ENCODE data around the gene LAMA2. TPM values are rescaled to one million over a fixed set of nuclear protein-coding genes. Genes with fewer than 3 reads are reported as not detected.

Gene LAMA2
- total RNA-seq, 2 experiments from 2014 or later: 0.69 to 1.5 TPM

DNA sequence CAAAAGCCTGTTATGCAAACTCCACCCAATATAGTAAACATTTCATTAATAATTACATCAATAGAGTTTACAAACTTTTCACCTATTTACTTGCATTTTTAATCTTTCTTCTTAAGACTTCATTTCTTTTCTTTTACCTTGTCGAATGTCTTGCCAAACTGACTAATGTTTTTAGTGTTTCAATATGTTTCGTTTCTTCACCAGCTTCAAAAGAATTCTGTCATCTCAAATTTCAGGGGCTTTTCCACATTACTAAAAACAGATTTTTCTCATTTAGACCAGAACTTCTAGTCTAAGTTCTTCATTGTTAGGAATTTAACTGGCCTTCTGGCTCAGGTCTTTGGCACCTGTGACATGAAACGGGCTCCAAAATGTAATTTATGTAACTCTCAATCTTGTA, 630.5 kb downstream of the LAMA2 start:
- DNase-seq: no peak
- no peaks in the 10 kb centered on the region for H3K36me3 Mint-ChIP-seq (ENCODE audit: low read depth)
- TF ChIP-seq, protein P1, sequence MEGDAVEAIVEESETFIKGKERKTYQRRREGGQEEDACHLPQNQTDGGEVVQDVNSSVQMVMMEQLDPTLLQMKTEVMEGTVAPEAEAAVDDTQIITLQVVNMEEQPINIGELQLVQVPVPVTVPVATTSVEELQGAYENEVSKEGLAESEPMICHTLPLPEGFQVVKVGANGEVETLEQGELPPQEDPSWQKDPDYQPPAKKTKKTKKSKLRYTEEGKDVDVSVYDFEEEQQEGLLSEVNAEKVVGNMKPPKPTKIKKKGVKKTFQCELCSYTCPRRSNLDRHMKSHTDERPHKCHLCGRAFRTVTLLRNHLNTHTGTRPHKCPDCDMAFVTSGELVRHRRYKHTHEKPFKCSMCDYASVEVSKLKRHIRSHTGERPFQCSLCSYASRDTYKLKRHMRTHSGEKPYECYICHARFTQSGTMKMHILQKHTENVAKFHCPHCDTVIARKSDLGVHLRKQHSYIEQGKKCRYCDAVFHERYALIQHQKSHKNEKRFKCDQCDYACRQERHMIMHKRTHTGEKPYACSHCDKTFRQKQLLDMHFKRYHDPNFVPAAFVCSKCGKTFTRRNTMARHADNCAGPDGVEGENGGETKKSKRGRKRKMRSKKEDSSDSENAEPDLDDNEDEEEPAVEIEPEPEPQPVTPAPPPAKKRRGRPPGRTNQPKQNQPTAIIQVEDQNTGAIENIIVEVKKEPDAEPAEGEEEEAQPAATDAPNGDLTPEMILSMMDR (IDR thresholded peaks at IDR 0.05): no peak
- intact Hi-C loops (cut with micrococcal nuclease): no loop called here
- no peaks in the 10 kb centered on the region for H3K9me3 Mint-ChIP-seq
- H3K27me3 Mint-ChIP-seq: peaks cover 1% of the 10 kb centered on the region
- peaks cover 4% of the 10 kb centered on the region for H3K4me1 Mint-ChIP-seq (ENCODE audit: low read depth)
- ChIA-PET CTCF (interaction anchor here (2.4 to 3.0 kb wide), 2 partner anchors 12 to 15 kb away, joined by 11 to 14 read pairs; no protein-coding TSS in a partner anchor), POLR2A (no interaction called here)
- ATAC-seq: no peak
- no peak overlapping the region for H3K4me3 Mint-ChIP-seq
- H3K27ac Mint-ChIP-seq: no peak overlapping the region

DNA sequence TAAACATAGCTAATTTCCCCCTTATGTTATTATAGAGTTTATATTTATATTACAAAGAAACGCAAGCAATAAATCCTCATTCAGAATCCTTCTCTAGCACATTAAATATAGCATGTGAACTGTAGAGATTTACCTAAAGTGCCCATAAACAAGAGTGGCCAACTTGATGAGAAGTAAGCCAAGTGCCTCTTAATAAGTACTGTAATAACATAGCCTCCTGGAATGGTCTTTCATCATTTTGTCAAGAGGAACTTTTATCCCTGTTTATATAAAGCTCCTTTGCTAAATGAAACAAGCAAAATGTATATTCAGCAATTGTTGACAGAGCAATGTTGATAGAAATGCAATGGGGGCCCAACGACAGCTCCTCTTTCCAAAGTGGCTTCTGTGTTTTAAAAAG, 632.1 kb downstream of the LAMA2 start:
- ChIA-PET POLR2A (no interaction called here), CTCF (interaction anchor here (0.8 to 3.0 kb wide), 4 partner anchors 13 to 52 kb away, joined by 3 to 14 read pairs (median 12); no protein-coding TSS in a partner anchor)
- H3K4me3 Mint-ChIP-seq: no peak overlapping the region
- H3K27ac Mint-ChIP-seq: no peak overlapping the region
- intact Hi-C loops (cut with micrococcal nuclease): no loop called here
- ATAC-seq: no peak
- H3K27me3 Mint-ChIP-seq: no peaks in the 10 kb centered on the region
- DNase-seq: no peak
- peaks cover 4% of the 10 kb centered on the region for H3K4me1 Mint-ChIP-seq (ENCODE audit: low read depth)
- TF ChIP-seq, protein P1 (IDR thresholded peaks at IDR 0.05): no peak
- H3K9me3 Mint-ChIP-seq: no peaks in the 10 kb centered on the region
- no peaks in the 10 kb centered on the region for H3K36me3 Mint-ChIP-seq (ENCODE audit: low read depth)

DNA sequence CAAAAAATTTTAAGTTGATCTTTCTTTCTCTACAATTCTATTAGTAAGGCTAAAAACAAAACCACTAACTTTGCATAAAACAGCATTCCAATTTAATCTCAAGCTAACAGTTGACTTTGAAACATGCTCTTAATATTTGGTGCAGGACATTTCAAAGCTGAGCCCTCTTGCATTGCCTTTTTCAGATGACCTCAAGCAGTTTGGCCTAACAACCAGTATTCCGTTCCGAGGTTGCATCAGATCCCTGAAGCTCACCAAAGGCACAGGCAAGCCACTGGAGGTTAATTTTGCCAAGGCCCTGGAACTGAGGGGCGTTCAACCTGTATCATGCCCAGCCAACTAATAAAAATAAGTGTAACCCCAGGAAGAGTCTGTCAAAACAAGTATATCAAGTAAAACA, 633.1 kb downstream of the LAMA2 start:
- ATAC-seq: no peak
- H3K27me3 Mint-ChIP-seq: no peaks in the 10 kb centered on the region
- H3K36me3 Mint-ChIP-seq (ENCODE audit: low read depth): no peaks in the 10 kb centered on the region
- no peak overlapping the region for H3K27ac Mint-ChIP-seq
- TF ChIP-seq, protein P1 (IDR thresholded peaks at IDR 0.05): no peak
- intact Hi-C loops (cut with micrococcal nuclease): no loop called here
- ChIA-PET POLR2A (no interaction called here), CTCF (interaction anchor here (2.8 kb wide), 1 partner anchor 14 kb away, joined by 13 read pairs; no protein-coding TSS in a partner anchor)
- no peak for DNase-seq
- H3K4me3 Mint-ChIP-seq: no peak overlapping the region
- no peaks in the 10 kb centered on the region for H3K9me3 Mint-ChIP-seq
- peaks cover 2% of the 10 kb centered on the region for H3K4me1 Mint-ChIP-seq (ENCODE audit: low read depth)

DNA sequence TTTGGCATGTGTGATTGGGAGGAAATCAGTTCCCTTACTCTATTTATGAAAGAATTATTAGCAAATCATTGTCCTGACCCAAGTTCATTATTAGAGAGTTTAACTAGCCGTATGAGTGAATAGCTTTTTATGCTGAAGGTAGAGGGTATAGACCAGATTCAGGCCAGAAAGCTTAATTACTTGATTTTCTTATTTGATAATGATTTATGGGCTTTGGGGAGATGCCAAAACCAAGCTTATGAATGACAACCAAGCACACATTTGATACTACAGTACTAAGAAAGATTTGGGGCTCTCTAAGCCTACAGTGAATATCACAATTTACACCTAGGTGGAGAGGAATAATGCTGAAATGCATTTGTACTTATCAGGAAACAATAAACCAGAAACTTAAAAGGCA, 633.8 kb downstream of the LAMA2 start:
- no peaks in the 10 kb centered on the region for H3K36me3 Mint-ChIP-seq (ENCODE audit: low read depth)
- DNase-seq (no peak), ATAC-seq (no peak)
- H3K4me3 Mint-ChIP-seq: no peak overlapping the region
- ChIA-PET POLR2A (interaction anchor here (0.7 kb wide), 1 partner anchor 58 kb away, joined by 3 read pairs; no protein-coding TSS in a partner anchor), CTCF (interaction anchor here (1.0 to 2.8 kb wide), 4 partner anchors 13 to 51 kb away, joined by 3 to 13 read pairs (median 5); no protein-coding TSS in a partner anchor)
- H3K27ac Mint-ChIP-seq: no peak overlapping the region
- intact Hi-C loops (cut with micrococcal nuclease): no loop called here
- no peaks in the 10 kb centered on the region for H3K27me3 Mint-ChIP-seq
- no peaks in the 10 kb centered on the region for H3K9me3 Mint-ChIP-seq
- TF ChIP-seq, protein P1 (IDR thresholded peaks at IDR 0.05): no peak
- peaks cover 4% of the 10 kb centered on the region for H3K4me1 Mint-ChIP-seq (ENCODE audit: low read depth)

DNA sequence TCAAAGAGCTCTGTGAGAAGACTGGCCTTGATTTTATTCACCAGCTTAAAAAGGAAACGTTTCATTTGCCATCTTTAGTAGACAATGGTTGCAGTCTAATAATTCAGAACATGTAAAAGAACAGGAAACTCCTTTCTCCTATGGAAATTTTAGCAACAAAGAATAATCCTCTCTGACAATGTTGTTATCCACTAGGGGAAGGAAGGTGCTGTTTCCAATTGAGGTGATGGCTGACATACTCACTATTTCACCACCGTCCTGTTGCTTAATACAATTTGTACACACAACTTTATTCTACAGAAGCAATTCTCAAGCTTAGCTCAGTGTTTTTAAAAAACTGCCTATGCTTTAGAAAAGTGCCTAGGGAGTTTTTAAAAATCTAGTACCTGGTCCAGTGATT, 634.4 kb downstream of the LAMA2 start:
- ATAC-seq: no peak
- Mint-ChIP-seq H3K9me3 (no peaks in the 10 kb centered on the region), H3K36me3 (ENCODE audit: low read depth) (no peaks in the 10 kb centered on the region), H3K4me3 (no peak overlapping the region), H3K4me1 (ENCODE audit: low read depth) (peaks cover 4% of the 10 kb centered on the region), H3K27me3 (no peaks in the 10 kb centered on the region), H3K27ac (no peak overlapping the region)
- no peak for DNase-seq
- TF ChIP-seq, protein P1 (IDR thresholded peaks at IDR 0.05): no peak
- intact Hi-C loops (cut with micrococcal nuclease): no loop called here
- POLR2A ChIA-PET: interaction anchor here (0.7 kb wide), 1 partner anchor 58 kb away, joined by 3 read pairs; no protein-coding TSS in a partner anchor
- CTCF ChIA-PET: interaction anchor here (1.0 to 2.8 kb wide), 4 partner anchors 13 to 50 kb away, joined by 3 to 13 read pairs (median 5); no protein-coding TSS in a partner anchor

All from activated CD8-positive, alpha-beta T cell treated with anti-CD3 and anti-CD28 coated beads for 36 hours (primary cell).